ENCODE data around the gene ZFR2. TPM values are rescaled to one million over a fixed set of nuclear protein-coding genes. Genes with fewer than 3 reads are reported as not detected.

ZFR2 gene
- total RNA-seq, 3 donors from 2014 or later, result 0.66 TPM; not detected in 2

GRCh38 chr19:3827306-3827705 is 41.5 kb downstream of the ZFR2 start:
- intact Hi-C loops (cut with DNase I, micrococcal nuclease), result no loop called here
- TF ChIP-seq, protein P1, sequence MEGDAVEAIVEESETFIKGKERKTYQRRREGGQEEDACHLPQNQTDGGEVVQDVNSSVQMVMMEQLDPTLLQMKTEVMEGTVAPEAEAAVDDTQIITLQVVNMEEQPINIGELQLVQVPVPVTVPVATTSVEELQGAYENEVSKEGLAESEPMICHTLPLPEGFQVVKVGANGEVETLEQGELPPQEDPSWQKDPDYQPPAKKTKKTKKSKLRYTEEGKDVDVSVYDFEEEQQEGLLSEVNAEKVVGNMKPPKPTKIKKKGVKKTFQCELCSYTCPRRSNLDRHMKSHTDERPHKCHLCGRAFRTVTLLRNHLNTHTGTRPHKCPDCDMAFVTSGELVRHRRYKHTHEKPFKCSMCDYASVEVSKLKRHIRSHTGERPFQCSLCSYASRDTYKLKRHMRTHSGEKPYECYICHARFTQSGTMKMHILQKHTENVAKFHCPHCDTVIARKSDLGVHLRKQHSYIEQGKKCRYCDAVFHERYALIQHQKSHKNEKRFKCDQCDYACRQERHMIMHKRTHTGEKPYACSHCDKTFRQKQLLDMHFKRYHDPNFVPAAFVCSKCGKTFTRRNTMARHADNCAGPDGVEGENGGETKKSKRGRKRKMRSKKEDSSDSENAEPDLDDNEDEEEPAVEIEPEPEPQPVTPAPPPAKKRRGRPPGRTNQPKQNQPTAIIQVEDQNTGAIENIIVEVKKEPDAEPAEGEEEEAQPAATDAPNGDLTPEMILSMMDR (IDR thresholded peaks at IDR 0.05), result no peak
- no peaks in the 10 kb centered on the region for H3K36me3 ChIP-seq (ENCODE audit: low read depth)
- ATAC-seq (no peak), DNase-seq (no peak)
- no peak overlapping the region for H3K4me3 ChIP-seq
- H3K4me1 ChIP-seq (ENCODE audit: low read depth), result no peaks in the 10 kb centered on the region
- no peaks in the 10 kb centered on the region for H3K9me3 ChIP-seq

DNA sequence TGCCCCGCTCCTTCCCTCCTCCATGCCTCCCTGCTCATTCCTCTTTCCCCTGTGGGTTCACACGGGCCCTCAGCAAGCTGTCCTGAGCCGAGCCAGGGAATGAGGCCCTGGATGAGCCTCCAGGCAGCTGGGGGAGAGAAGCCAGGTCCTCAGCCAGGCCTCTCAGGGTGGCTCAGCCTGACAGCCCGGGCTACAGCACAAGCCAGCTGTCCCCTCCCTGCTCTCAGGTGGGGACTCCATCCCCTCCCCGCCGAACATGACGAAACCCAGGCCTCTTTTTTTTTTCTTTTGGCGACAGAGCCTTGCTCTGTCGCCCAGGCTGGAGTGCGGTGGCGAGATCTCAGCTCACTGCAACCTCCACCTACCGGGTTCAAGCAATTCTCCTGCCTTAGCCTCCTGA is 42.7 kb downstream of the ZFR2 start:
- Histone ChIP-seq H3K9me3 (no peaks in the 10 kb centered on the region), H3K36me3 (ENCODE audit: low read depth) (no peaks in the 10 kb centered on the region), H3K4me1 (ENCODE audit: low read depth) (no peaks in the 10 kb centered on the region), H3K4me3 (no peak overlapping the region)
- no peak for DNase-seq
- no peak for ATAC-seq
- intact Hi-C loops (cut with DNase I, micrococcal nuclease), result no loop called here
- TF ChIP-seq, protein P1 (IDR thresholded peaks at IDR 0.05), result no peak

- no peak for DNase-seq
- TF ChIP-seq, protein P1 (IDR thresholded peaks at IDR 0.05), result no peak
- intact Hi-C loops (cut with DNase I, micrococcal nuclease), result no loop called here
- Histone ChIP-seq H3K36me3 (ENCODE audit: low read depth) (no peaks in the 10 kb centered on the region), H3K4me3 (no peak overlapping the region), H3K4me1 (ENCODE audit: low read depth) (no peaks in the 10 kb centered on the region), H3K9me3 (no peaks in the 10 kb centered on the region)
- no peak for ATAC-seq
Measured at GRCh38 chr19:3825286-3825956, 43.4 kb downstream of the ZFR2 start.

GRCh38 chr19:3823350-3823713 is 45.5 kb downstream of the ZFR2 start:
- Histone ChIP-seq H3K9me3 (no peaks in the 10 kb centered on the region), H3K36me3 (ENCODE audit: low read depth) (no peaks in the 10 kb centered on the region), H3K4me1 (ENCODE audit: low read depth) (no peaks in the 10 kb centered on the region), H3K4me3 (no peak overlapping the region)
- ATAC-seq (no peak), DNase-seq (no peak)
- TF ChIP-seq, protein P1 (IDR thresholded peaks at IDR 0.05), result no peak
- intact Hi-C loops (cut with DNase I, micrococcal nuclease), result no loop called here

DNA sequence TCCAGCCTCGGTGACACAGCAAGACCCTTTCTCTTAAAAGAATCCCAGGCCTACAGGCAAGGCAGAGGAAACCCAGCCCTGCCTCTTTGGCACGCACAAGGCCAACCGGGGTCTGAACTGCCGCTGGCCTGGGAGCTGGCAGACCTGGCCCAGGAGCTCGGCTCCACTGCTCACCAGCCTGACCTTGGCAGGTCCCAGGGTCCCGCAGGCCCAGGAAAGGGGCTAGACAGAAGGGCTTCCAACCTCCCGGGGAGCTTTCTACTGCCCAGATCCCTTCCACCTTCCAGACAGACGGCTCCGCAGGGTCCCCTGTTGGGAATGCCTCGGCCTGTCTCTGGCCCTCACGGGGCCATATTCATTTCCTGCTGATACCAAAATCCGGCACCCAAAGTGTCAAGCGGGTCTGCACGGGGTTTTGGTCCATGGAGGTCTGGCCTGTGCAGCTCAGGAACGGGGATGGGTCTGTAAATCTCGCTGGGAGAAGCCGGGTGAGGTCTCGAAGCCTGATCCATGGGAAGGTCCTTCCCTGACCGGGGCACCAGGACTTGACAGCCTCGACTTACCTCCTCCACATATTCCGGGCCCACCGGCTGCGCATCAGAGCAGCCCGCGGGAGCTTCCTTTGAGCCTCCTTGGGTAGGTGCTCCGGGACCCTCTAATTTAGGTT is 46.0 kb downstream of the ZFR2 start:
- no peak for DNase-seq
- Histone ChIP-seq H3K4me1 (ENCODE audit: low read depth) (no peaks in the 10 kb centered on the region), H3K9me3 (no peaks in the 10 kb centered on the region), H3K4me3 (no peak overlapping the region), H3K36me3 (ENCODE audit: low read depth) (no peaks in the 10 kb centered on the region)
- ATAC-seq, result no peak
- TF ChIP-seq, protein P1 (IDR thresholded peaks at IDR 0.05), result no peak
- intact Hi-C loops (cut with DNase I, micrococcal nuclease), result no loop called here
